Esophagus squamous epithelium (tissue), 5 donors: ENCODE data around the gene KCNK6. TPM values are rescaled to one million over a fixed set of nuclear protein-coding genes. Genes with fewer than 3 reads are reported as not detected.

Experiments used
- DNase-seq: peaks from one replicate; lab custom pipeline; 2025; lab: John Stamatoyannopoulos, UW
- H3K27ac ChIP-seq, 4 donors: fragments of 200-600 bp; sonication (generic); one replicate each; pipeline ENCODE4 v1.5.1; 2016 to 2019; ENCODE audit warnings: mild to moderate bottlenecking in 1 of 4
- H3K27me3 ChIP-seq, 4 donors: fragments of 200-600 bp; sonication (generic); 1 replicate in 3 of 4; 2 replicates in 1 of 4; pipeline versions ENCODE4 v1.5.1 to v1.6.0; 2017 to 2021; ENCODE audit warnings: antibody characterized with exemption in 1 of 4
- H3K36me3 ChIP-seq, 3 donors: fragments of 200-600 bp; sonication (generic); one replicate each; pipeline ENCODE4 v1.5.1; 2016 to 2019
- H3K4me1 ChIP-seq, 3 donors: fragments of 200-600 bp; sonication (generic); one replicate each; pipeline ENCODE4 v1.5.1; 2017 to 2019
- H3K4me3 ChIP-seq, 4 donors: fragments of 200-600 bp; sonication (generic); 1 replicate in 3 of 4; 2 replicates in 1 of 4; pipeline ENCODE4 v1.5.1; 2016 to 2019; ENCODE audit warnings: mild to moderate bottlenecking in 2 of 4, moderate library complexity in 1 of 4
- H3K9me3 ChIP-seq, 3 donors: fragments of 200-600 bp; sonication (generic); one replicate each; pipeline ENCODE4 v1.5.1; 2016 to 2019
- POLR2A ChIP-seq, 4 donors: fragments of 450-650 bp; IDR thresholded peaks; one replicate each; pipeline ENCODE4 v1.6.1; 2017; ENCODE audit warnings: antibody characterized with exemption in 4 of 4, mild to moderate bottlenecking in 4 of 4, moderate library complexity in 3 of 4
- WGBS, 2 donors: methylation state at CpG; one replicate each; pipeline ENCODE4 v1.1.5; 2018; 5-methylcytosine and 5-hydroxymethylcytosine counted together
- intact Hi-C: fragments of 100-400 bp; cut with DNase I; formaldehyde crosslinking; loops from one replicate; pipeline ENCODE4 v1.15.0; 2022
- total RNA-seq, 4 donors: library from RNA; depleted of rRNA; stranded (reverse); fragments of >200 nt; gene quantifications; one replicate each; pipeline ENCODE4 v1.1.0, GENCODE V29; 2016
- TF ChIP-seq, protein P1 (sequence below), 6 experiments: fragments of 450-650 bp in 4 of 6; fragments of 200-600 bp in 2 of 6; sonication (generic) in 2 of 6; IDR thresholded peaks; one replicate each; pipeline ENCODE4 v1.5.1; 2016 to 2019; ENCODE audit warnings: antibody characterized with exemption in 6 of 6, mild to moderate bottlenecking in 4 of 6, moderate library complexity in 4 of 6
- donor health status: DM: yes; HTN: yes; CAD: no.

KCNK6 gene
- total RNA-seq, 4 donors from 2014 or later: 13.7 to 27.0 (median 21.6) TPM

- DNase-seq: no peak
- intact Hi-C loops: no loop called here
- no peak overlapping the region for H3K27ac ChIP-seq
- WGBS, 2 donors: 90 to 92% methylated on average over 6 to 13 of the region's 24 CpGs
- H3K9me3 ChIP-seq: no peaks in the 10 kb centered on the region
- H3K27me3 ChIP-seq: no peaks in the 10 kb centered on the region
- H3K36me3 ChIP-seq: peaks cover 10 to 43% (median 10%) of the 10 kb centered on the region in 3 donors
- peaks cover 0 to 24% (median 0%) of the 10 kb centered on the region in 3 donors for H3K4me1 ChIP-seq
- no peak overlapping the region for H3K4me3 ChIP-seq
- TF ChIP-seq, protein P1, sequence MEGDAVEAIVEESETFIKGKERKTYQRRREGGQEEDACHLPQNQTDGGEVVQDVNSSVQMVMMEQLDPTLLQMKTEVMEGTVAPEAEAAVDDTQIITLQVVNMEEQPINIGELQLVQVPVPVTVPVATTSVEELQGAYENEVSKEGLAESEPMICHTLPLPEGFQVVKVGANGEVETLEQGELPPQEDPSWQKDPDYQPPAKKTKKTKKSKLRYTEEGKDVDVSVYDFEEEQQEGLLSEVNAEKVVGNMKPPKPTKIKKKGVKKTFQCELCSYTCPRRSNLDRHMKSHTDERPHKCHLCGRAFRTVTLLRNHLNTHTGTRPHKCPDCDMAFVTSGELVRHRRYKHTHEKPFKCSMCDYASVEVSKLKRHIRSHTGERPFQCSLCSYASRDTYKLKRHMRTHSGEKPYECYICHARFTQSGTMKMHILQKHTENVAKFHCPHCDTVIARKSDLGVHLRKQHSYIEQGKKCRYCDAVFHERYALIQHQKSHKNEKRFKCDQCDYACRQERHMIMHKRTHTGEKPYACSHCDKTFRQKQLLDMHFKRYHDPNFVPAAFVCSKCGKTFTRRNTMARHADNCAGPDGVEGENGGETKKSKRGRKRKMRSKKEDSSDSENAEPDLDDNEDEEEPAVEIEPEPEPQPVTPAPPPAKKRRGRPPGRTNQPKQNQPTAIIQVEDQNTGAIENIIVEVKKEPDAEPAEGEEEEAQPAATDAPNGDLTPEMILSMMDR (IDR thresholded peaks at IDR 0.05): no peak
These were observed 10.6 kb upstream of the KCNK6 start for GRCh38 chr19:38308926-38309614.

GRCh38 chr19:38309615-38310278, 9.9 kb upstream of the KCNK6 start:
- no peaks in the 10 kb centered on the region for H3K27me3 ChIP-seq
- peaks cover 0 to 23% (median 2%) of the 10 kb centered on the region in 3 donors for H3K4me1 ChIP-seq
- TF ChIP-seq POLR2A (IDR thresholded peaks at IDR 0.05): no peak
- H3K36me3 ChIP-seq: peaks cover 10 to 43% (median 10%) of the 10 kb centered on the region in 3 donors
- no peak overlapping the region for H3K27ac ChIP-seq
- H3K9me3 ChIP-seq: no peaks in the 10 kb centered on the region
- WGBS, 2 donors: 89 to 93% methylated on average over 3 of the region's 3 CpGs
- H3K4me3 ChIP-seq: no peak overlapping the region
- DNase-seq: no peak
- intact Hi-C loops: no loop called here

DNA sequence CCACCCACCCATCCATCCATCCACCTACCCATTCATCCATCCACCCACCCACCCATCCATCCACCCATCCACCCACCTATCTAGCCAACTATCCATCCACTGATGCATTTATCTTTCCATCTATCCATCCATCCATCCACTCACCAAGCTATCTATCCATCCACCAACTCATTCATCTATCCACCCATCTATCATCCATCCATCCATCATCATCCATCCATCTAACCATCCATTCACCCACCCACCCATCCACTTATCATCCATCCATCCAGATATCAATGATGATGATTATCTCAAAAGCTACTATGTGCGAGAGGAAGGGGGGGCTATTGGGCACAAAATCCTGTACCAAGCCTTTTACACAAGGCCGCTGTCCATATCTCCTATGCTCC, 9.4 kb upstream of the KCNK6 start:
- Histone ChIP-seq H3K27ac (no peak overlapping the region), H3K27me3 (no peaks in the 10 kb centered on the region), H3K9me3 (no peaks in the 10 kb centered on the region), H3K4me1 (peaks cover 0 to 23% (median 7%) of the 10 kb centered on the region in 3 donors), H3K4me3 (no peak overlapping the region), H3K36me3 (peaks cover 10 to 43% (median 10%) of the 10 kb centered on the region in 3 donors)
- TF ChIP-seq, protein P1 (IDR thresholded peaks at IDR 0.05): no peak
- TF ChIP-seq POLR2A (IDR thresholded peaks at IDR 0.05): no peak
- WGBS, 2 donors: 47 to 100% methylated on average over 2 of the region's 2 CpGs
- no peak for DNase-seq
- intact Hi-C loops: no loop called here

DNA sequence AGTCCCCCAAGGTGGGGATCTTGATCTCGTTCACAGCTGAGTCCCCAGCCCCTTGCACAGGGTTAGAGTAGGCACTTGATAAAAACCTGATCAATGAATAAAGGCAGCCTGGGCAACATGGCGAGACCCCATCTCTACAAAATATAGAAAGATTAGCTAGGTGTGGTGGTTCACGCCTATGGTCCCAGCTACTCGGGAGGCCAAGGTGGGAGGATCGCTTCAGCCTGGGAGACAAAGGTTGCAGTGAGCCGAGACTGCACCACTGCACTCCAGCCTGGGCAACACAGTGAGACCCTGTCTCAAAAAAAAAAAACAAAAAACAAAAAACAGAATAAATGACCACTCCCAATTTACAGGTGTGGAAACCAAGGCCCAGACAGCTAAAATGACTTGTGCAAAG, 8.7 kb upstream of the KCNK6 start:
- no peak for DNase-seq
- H3K4me1 ChIP-seq: peaks cover under 1 to 20% (median 8%) of the 10 kb centered on the region in 3 donors
- no peaks in the 10 kb centered on the region for H3K27me3 ChIP-seq
- H3K4me3 ChIP-seq: no peak overlapping the region
- H3K9me3 ChIP-seq: no peaks in the 10 kb centered on the region
- peaks cover 10 to 37% (median 10%) of the 10 kb centered on the region in 3 donors for H3K36me3 ChIP-seq
- WGBS, 2 donors: 93 to 100% methylated on average over 4 to 5 of the region's 6 CpGs
- H3K27ac ChIP-seq: no peak overlapping the region
- intact Hi-C loops: no loop called here
- TF ChIP-seq, protein P1 (IDR thresholded peaks at IDR 0.05): no peak
- TF ChIP-seq POLR2A (IDR thresholded peaks at IDR 0.05): no peak

- DNase-seq: peak; percentile 84
- Histone ChIP-seq H3K9me3 (no peaks in the 10 kb centered on the region), H3K4me1 (peaks cover 25 to 69% (median 26%) of the 10 kb centered on the region in 3 donors), H3K27me3 (no peaks in the 10 kb centered on the region), H3K27ac (peak within 1 kb of the TSS; percentile 70 to 93 (median 90)), H3K36me3 (no peaks in the 10 kb centered on the region), H3K4me3 (peak within 1 kb of the TSS; percentile 36 to 75 (median 56))
- TF ChIP-seq POLR2A (IDR thresholded peaks at IDR 0.05): peak in 1 of 4 donors; percentile 43
- TF ChIP-seq, protein P1 (IDR thresholded peaks at IDR 0.05): no peak
- intact Hi-C loops: no loop called here
- 1 to 2% methylated on average over 25 to 28 of the region's 64 CpGs for WGBS, 2 donors
These were observed 3.8 kb upstream of the KCNK6 start, which contains the start of gene YIF1B for GRCh38 chr19:38315657-38316476. TSS of gene YIF1B (minus strand) at chr19:38315947. CDS start at chr19:38315917, 30 bp downstream.
